GM12801 (cell line): ENCODE results near the gene CABCOCO1.

ENCODE experiments used
- TF ChIP-seq, protein P1 (sequence below): IDR thresholded peaks from one replicate; pipeline ENCODE4 v1.5.1; 2011; ENCODE audit warnings: control low read depth; ENCODE audit not compliant: insufficient read length; ENCODE audit errors: extremely low read depth

CABCOCO1 gene

DNA sequence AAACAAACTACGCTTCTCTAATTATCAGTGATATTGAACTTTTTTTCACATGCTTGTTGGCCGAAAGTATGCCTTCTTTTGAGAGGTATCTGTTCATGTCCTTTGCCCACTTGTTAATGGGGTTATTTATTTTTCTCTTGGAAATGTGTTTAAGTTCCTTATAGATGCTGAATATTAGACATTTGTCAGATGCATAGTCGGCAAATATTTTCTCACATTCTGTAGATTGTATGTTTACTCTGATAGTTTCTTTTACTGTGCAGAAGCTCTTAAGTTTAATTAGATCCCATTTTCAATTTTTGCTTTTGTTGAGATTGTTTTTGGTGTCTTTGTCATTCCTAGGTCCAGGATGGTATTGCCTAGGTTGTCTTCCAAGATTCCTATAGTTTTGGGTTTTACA lies 73.2 kb downstream of the CABCOCO1 start:
- TF ChIP-seq, protein P1, sequence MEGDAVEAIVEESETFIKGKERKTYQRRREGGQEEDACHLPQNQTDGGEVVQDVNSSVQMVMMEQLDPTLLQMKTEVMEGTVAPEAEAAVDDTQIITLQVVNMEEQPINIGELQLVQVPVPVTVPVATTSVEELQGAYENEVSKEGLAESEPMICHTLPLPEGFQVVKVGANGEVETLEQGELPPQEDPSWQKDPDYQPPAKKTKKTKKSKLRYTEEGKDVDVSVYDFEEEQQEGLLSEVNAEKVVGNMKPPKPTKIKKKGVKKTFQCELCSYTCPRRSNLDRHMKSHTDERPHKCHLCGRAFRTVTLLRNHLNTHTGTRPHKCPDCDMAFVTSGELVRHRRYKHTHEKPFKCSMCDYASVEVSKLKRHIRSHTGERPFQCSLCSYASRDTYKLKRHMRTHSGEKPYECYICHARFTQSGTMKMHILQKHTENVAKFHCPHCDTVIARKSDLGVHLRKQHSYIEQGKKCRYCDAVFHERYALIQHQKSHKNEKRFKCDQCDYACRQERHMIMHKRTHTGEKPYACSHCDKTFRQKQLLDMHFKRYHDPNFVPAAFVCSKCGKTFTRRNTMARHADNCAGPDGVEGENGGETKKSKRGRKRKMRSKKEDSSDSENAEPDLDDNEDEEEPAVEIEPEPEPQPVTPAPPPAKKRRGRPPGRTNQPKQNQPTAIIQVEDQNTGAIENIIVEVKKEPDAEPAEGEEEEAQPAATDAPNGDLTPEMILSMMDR, result no peak

DNA sequence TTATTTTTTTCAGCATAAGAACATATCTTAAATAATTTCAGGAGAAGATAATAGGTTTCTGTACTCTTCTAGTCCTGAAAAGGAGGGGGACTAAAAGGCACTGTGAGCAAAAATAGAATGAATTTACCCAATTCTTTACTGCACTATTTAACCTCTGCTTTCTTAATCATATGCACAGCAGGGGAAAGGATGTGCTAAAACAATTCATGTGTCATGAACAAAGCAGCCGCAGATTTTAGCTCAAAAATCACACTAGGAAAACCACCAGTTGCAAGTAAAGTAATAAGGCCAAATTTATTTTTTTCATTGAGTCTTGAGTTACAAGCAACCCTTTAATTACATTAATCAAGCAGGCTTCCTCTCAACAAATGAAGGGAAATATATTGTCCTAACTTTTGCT lies 80.1 kb downstream of the CABCOCO1 start:
- TF ChIP-seq, protein P1, result no peak

DNA sequence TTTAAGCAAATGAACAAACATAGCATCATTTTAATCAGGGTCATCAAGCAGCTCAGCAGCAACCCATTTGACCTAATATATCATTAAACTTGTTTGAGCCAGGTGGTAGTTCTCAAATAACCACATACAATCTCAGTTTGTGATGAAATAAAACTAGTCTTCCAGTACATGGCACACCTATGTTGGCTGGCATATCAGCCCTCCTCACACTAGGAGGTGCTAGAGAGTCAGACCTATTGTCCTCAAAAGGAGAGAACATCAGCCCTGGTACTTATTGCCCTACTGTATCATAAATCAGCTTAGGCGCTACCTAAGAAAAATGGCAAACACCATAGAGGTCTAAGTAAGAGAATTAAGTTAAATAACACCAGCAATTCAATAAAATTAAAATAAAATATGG lies 81.7 kb downstream of the CABCOCO1 start:
- TF ChIP-seq, protein P1, result no peak

DNA sequence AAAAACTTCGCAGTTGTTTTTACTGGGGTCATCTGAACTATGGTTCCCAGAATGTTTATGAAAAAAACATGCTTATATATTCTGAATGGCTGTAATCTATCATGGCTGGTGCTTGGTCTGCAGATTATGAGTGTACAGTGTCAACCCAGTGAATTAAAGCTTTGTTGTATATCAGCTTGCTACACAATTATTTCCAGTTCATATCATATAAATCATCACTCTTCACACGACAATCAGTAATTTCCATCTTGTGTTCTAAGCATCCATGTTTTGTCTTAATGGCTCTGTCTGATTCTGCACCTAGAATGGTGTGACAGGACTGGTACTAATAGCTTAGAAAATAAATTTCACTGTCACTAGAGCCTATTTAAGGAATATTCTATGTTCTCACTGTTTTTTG lies 83.6 kb downstream of the CABCOCO1 start:
- TF ChIP-seq, protein P1, result no peak

DNA sequence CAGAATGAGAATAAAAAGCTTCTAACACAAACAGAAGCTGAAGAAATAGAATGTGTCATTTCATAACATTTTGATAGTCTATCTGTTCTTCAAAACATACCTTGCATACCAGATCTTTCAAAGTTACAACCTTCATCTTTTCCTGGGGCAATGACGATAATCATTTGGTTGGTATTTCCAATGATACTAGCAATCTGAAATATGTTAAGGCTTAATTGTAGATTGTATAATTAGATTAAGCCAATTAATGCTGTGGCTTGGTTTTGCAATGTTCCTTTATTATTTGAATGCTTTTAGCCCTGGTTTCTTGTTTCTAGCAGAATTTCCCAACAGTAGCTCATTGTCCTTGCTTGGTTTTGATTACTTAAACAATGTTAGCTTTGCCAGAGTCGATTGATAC lies 84.6 kb downstream of the CABCOCO1 start:
- TF ChIP-seq, protein P1, result no peak

DNA sequence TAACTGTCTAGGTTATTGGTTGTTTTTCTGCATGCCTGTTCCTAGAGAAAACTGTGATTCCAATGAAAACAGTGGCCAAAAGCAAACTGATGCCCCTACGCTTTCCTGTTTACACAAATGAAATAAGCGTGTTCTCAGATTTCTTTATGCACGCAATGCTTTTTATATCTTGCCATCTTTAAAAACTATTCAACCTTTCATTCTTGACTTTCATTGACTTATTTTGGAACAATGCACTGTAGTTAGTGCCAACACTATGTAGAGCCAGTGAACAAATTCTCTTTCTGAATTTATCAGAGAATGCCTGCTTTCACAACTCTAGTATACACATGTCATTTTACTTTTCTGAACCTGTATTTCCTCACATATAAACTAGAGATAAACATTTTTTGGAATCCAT lies 86.6 kb downstream of the CABCOCO1 start:
- TF ChIP-seq, protein P1, result no peak

DNA sequence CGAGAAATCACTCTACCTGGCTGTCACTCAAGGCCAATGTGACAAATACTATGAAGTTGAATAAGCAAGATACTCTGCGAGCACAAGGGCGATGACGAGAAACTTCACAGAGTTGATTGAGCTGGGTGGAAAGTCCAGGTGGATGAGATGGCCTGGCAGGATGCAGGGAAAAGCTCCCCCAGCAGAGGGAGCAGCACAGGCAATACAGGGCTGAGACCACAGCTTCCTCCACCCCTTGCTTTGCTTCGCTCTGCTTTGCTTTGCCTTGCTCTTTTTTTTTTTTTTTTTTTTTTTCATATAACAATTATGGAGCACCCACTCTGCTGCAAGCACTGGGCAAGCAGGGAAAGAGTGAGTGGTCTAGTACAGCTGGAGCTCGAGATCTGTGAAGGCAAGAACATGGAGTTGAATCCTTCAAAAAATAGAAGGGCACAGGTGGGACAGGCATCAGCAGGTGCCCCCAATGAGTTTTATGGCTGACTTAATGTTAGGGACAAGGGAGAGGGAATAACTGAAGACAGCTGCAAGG lies 88.3 kb downstream of the CABCOCO1 start:
- TF ChIP-seq, protein P1, result no peak
